Liver (tissue), 9 donors: ENCODE results near the gene SNRPB. TPM values are rescaled to one million over a fixed set of nuclear protein-coding genes. Genes with fewer than 3 reads are reported as not detected.

Source experiments
- DNase-seq: peaks from one replicate; pipeline ENCODE4 v3.0.0-alpha.2; 2017; ENCODE audit warnings: low spot score
- H3K27ac ChIP-seq, 2 donors: one replicate each; pipeline ENCODE4 v1.7.0; 2013; ENCODE audit warnings: inconsistent platforms in 2 of 2, low read length in 2 of 2, control low read depth in 1 of 2, low read depth in 1 of 2, mild to moderate bottlenecking in 1 of 2
- H3K27me3 ChIP-seq, 4 donors: one replicate each; pipeline versions ENCODE4 v1.6.1 to v1.7.0; 2013; ENCODE audit warnings: low read length in 3 of 4, inconsistent platforms in 1 of 4, mild to moderate bottlenecking in 1 of 4, moderate library complexity in 1 of 4; ENCODE audit not compliant: control insufficient read depth in 4 of 4, insufficient read depth in 4 of 4
- H3K36me3 ChIP-seq, 4 donors: one replicate each; pipeline versions ENCODE4 v1.6.1 to v1.7.0; 2013; ENCODE audit warnings: low read length in 3 of 4, mild to moderate bottlenecking in 3 of 4, low read depth in 1 of 4, moderate library complexity in 1 of 4; ENCODE audit not compliant: control insufficient read depth in 4 of 4, insufficient read depth in 3 of 4
- H3K4me1 ChIP-seq, 4 donors: one replicate each; pipeline versions ENCODE4 v1.6.1 to v1.7.0; 2013; ENCODE audit warnings: low read length in 3 of 4, mild to moderate bottlenecking in 3 of 4, moderate library complexity in 1 of 4; ENCODE audit not compliant: control insufficient read depth in 4 of 4, insufficient read depth in 4 of 4
- H3K4me3 ChIP-seq, 3 donors: one replicate each; pipeline versions ENCODE4 v1.6.1 to v1.7.0; 2013; ENCODE audit warnings: low read length in 3 of 3, control low read depth in 1 of 3, low read depth in 1 of 3, mild to moderate bottlenecking in 1 of 3
- H3K9ac ChIP-seq, 2 donors: one replicate each; pipeline ENCODE4 v1.7.0; 2013; ENCODE audit warnings: low read length in 2 of 2, mild to moderate bottlenecking in 2 of 2, moderate library complexity in 2 of 2, control low read depth in 1 of 2, low read depth in 1 of 2
- H3K9me3 ChIP-seq, 4 donors: one replicate each; pipeline versions ENCODE4 v1.6.1 to v1.7.0; 2013; ENCODE audit warnings: low read length in 3 of 4; ENCODE audit not compliant: control insufficient read depth in 4 of 4
- CTCF ChIP-seq: fragments of 150-350 bp; IDR thresholded peaks from 2 replicates; pipeline ENCODE4 v1.5.1; 2017; ENCODE audit warnings: improper control_type of control experiment, low read depth, low read length; ENCODE audit not compliant: missing input control
- EGR1 ChIP-seq, 2 donors: IDR thresholded peaks; 2 replicates each; pipeline ENCODE4 v1.6.1; 2016 to 2018; ENCODE audit warnings: antibody characterized with exemption in 2 of 2, low read depth in 2 of 2
- FOXA1 ChIP-seq: IDR thresholded peaks from 2 replicates; pipeline ENCODE4 v1.6.1; 2016; ENCODE audit warnings: antibody characterized with exemption
- GABPA ChIP-seq, 2 donors: IDR thresholded peaks in 1 of 2; conservative IDR thresholded peaks in 1 of 2; 2 replicates each; pipeline ENCODE4 v1.6.1; 2016; ENCODE audit warnings: antibody characterized with exemption in 2 of 2, mild to moderate bottlenecking in 1 of 2, moderate library complexity in 1 of 2
- HNF4A ChIP-seq, 2 donors: conservative IDR thresholded peaks; 2 replicates each; pipeline ENCODE4 v1.6.1; 2016; ENCODE audit warnings: antibody characterized with exemption in 2 of 2, mild to moderate bottlenecking in 2 of 2
- HNF4G ChIP-seq: IDR thresholded peaks from 2 replicates; pipeline ENCODE4 v1.6.1; 2016; ENCODE audit warnings: antibody characterized with exemption
- NR2F2 ChIP-seq: IDR thresholded peaks from 2 replicates; pipeline ENCODE4 v1.6.1; 2016; ENCODE audit warnings: antibody characterized with exemption
- RAD21 ChIP-seq, 2 donors: IDR thresholded peaks; 2 replicates each; pipeline ENCODE4 v1.6.1; 2016; ENCODE audit warnings: antibody characterized with exemption in 2 of 2, mild to moderate bottlenecking in 2 of 2
- RXRA ChIP-seq, 2 donors: IDR thresholded peaks; 2 replicates each; pipeline ENCODE4 v1.6.1; 2017 to 2018; ENCODE audit warnings: antibody characterized with exemption in 2 of 2, mild to moderate bottlenecking in 1 of 2
- SP1 ChIP-seq: IDR thresholded peaks from 2 replicates; pipeline ENCODE4 v1.6.1; 2018; ENCODE audit warnings: antibody characterized with exemption, mild to moderate bottlenecking
- TAF1 ChIP-seq: conservative IDR thresholded peaks from 2 replicates; pipeline ENCODE4 v1.6.1; 2016; ENCODE audit warnings: antibody characterized with exemption, mild to moderate bottlenecking
- YY1 ChIP-seq: IDR thresholded peaks from 2 replicates; pipeline ENCODE4 v1.6.1; 2016; ENCODE audit warnings: antibody characterized with exemption, mild to moderate bottlenecking
- WGBS: extraction: QIAGEN DNeasy Blood & Tissue Kit; methylation state at CpG from one replicate; pipeline ENCODE4 v1.1.7; 2013; 5-methylcytosine and 5-hydroxymethylcytosine counted together
- polyA plus RNA-seq, 2 donors: library from polyadenylated mRNA; stranded (reverse) in 1 of 2; unstranded in 1 of 2; fragments of 200-250 nt in 1 of 2; fragments of >200 nt in 1 of 2; fragmentation: Nextera tagmentation in 1 of 2; extraction: Ambion mirVana in 1 of 2; gene quantifications; one replicate each; pipeline versions ENCODE4 v1.2.1 to v1.2.3, GENCODE V29; 2013 to 2015
- total RNA-seq, 2 donors: library from RNA; depleted of rRNA; stranded (reverse); fragments of >200 nt; gene quantifications; one replicate each; pipeline ENCODE4 v1.2.3, GENCODE V29; 2014
- TF ChIP-seq, protein P1 (sequence below): IDR thresholded peaks from 2 replicates; pipeline ENCODE4 v1.6.1; 2016; ENCODE audit warnings: antibody characterized with exemption
- donor health status: healthy.
- donor health status: healthy.
- donor health status: healthy.
- donor health status: healthy.
- donor health status: healthy.

The SNRPB gene
- total and polyA plus RNA-seq, 4 donors = 42.3 to 111 (median 72.6) TPM

GRCh38 chr20:2480381-2480780, 9.8 kb upstream of the SNRPB start (continued):
- TF ChIP-seq, protein P1, sequence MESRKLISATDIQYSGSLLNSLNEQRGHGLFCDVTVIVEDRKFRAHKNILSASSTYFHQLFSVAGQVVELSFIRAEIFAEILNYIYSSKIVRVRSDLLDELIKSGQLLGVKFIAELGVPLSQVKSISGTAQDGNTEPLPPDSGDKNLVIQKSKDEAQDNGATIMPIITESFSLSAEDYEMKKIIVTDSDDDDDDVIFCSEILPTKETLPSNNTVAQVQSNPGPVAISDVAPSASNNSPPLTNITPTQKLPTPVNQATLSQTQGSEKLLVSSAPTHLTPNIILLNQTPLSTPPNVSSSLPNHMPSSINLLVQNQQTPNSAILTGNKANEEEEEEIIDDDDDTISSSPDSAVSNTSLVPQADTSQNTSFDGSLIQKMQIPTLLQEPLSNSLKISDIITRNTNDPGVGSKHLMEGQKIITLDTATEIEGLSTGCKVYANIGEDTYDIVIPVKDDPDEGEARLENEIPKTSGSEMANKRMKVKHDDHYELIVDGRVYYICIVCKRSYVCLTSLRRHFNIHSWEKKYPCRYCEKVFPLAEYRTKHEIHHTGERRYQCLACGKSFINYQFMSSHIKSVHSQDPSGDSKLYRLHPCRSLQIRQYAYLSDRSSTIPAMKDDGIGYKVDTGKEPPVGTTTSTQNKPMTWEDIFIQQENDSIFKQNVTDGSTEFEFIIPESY = no peak
- no peak for TF ChIP-seq EGR1 (IDR thresholded peaks at IDR 0.05; ENCODE audit: low read depth in 2 of 2)
- TF ChIP-seq FOXA1 = no peak
- TF ChIP-seq TAF1 = no peak
- TF ChIP-seq SP1 = no peak
- no peak for TF ChIP-seq GABPA (IDR thresholded peaks at IDR 0.05 in 1 of 2, conservative IDR thresholded peaks at IDR 0.05 in 1 of 2)
- no peak for TF ChIP-seq HNF4A (conservative IDR thresholded peaks at IDR 0.05)
- no peak for TF ChIP-seq YY1
- TF ChIP-seq HNF4G = no peak
- no peak for TF ChIP-seq RXRA (IDR thresholded peaks at IDR 0.05)
- TF ChIP-seq NR2F2 = no peak

DNA sequence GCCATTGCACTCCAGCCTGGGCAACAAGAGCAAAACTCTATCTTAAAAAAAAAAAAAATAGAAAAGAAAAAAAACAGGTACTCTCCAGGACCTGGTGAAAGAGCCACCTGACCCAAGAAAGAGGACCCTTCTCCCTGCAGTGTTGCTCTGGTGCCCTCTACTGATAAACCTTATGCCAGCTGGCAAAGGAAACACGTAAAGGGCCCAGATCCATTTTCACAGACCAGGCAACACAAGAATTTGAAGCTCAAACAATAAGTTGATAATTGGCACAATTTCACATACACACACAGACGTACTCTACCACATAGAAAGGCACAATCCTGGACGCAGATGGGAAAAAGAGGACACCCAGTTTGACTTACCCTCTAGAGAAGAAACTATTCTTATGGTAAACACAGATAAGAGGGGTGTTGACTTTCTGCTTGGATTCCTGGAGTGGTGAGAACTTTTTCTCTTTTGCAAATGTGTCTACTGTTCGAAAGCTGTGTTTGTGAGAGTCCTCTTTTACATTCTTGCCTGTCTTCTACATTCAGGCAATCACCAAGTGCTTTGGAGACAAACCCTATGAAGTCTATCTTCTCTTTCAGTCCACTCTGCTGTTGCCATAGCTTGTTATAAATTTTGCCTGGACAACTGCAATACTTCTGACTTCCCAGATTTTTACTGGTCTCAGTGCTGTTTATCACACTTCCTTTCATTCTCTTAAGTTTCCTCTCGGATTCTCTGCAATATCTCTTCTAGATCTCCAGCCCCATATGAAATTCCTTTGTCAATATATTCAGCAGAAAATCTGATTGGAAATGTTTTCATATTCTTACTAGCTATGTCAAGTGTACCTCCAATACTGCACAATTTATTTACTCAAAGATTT, 6.4 kb upstream of the SNRPB start:
- peaks cover 0 to 2% (median under 1%) of the 10 kb centered on the region in 4 donors for H3K9me3 ChIP-seq

More for the DNA sequence above, 6.4 kb upstream of the SNRPB start:
- Histone ChIP-seq H3K36me3 (peaks cover 0 to 3% (median 1%) of the 10 kb centered on the region in 4 donors), H3K4me1 (peaks cover 8 to 15% (median 10%) of the 10 kb centered on the region in 4 donors), H3K27me3 (no peaks in the 10 kb centered on the region), H3K27ac (peak overlapping the region in 1 of 2 donors; percentile 85), H3K4me3 (no peak overlapping the region), H3K9ac (no peak overlapping the region)
- DNase-seq = no peak
- 78% methylated on average over 5 of the region's 5 CpGs for WGBS
- TF ChIP-seq, protein P1 = no peak
- TF ChIP-seq YY1 = no peak
- TF ChIP-seq CTCF = peak; percentile 25
- peak; percentile 46 to 61 for TF ChIP-seq RAD21 (IDR thresholded peaks at IDR 0.05)
